GM21367 (cell line): ENCODE data around the gene ABLIM1.

ENCODE experiments used
- ATAC-seq: cut with Tn5 transposase; IDR thresholded peaks from one replicate; pipeline ENCODE4 v1.9.1; 2021; ENCODE audit not compliant: unreplicated experiment

The ABLIM1 gene

GRCh38 chr10:114680543-114681117 lies 22.6 kb upstream of the ABLIM1 start:
- no peak for ATAC-seq

DNA sequence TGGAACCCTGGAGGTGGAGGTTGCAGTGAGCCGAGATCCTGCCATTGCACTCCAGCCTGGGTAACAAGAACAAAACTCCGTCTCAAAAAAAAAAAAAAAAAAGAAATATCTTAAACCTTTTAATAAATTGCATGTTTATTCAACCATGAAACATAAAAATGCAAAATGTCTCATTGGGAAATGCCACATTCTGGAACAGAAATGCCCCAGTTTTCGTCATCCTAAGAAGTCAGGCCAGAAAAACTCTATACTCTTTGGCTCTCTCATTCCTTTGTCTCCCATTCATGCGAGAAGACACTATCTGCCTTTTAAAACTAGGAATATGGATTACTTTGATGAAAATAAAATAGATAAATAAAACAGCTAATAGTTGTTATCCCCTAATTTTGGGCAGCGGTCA lies 21.5 kb upstream of the ABLIM1 start:
- no peak for ATAC-seq

- no peak for ATAC-seq
Observed at GRCh38 chr10:114678820-114679219, 20.7 kb upstream of the ABLIM1 start.

DNA sequence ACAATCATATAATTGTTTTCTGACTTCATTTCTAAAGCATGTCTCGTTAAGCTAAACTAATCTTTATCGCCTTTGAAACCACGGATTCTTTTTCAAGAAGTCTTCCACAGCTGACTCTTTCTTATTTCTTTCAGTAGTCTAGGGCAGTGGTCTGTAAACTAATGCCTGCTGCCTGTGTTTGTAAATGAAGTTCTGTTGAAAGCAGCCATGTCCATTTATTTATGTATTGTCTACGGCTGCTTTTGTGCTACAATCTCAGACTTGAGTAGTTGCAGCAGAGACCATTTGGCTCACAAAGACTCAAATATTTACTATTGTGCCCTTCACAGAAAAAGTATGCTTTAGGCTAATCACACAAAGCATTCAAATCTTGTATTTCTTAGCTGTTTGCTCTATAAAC lies 20.3 kb upstream of the ABLIM1 start:
- ATAC-seq = no peak

GRCh38 chr10:114674346-114674745 lies 16.3 kb upstream of the ABLIM1 start:
- no peak for ATAC-seq

GRCh38 chr10:114669648-114670047 lies 11.6 kb upstream of the ABLIM1 start:
- no peak for ATAC-seq

- no peak for ATAC-seq
Observed at GRCh38 chr10:114668375-114669080, 10.5 kb upstream of the ABLIM1 start.

DNA sequence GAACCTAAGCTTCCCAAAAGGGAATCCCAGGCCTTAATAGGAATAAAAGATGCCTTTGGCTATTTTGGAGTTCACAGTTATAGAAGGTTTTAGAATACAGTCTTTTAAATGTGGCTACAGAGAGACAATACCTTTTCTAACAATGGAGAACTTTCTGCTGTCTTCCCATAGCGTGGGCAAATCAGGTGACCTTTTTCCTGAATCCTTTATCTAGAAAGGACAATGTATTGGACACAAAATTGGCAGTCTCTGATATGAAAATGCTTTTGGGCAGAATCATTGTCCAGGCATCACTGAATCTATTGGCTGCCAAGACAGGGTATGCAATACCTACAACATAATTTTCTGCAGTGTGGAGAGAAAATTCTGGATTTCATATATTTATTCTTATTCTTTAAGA lies 7.8 kb upstream of the ABLIM1 start:
- no peak for ATAC-seq

GRCh38 chr10:114665406-114665805 lies 7.3 kb upstream of the ABLIM1 start:
- ATAC-seq = no peak

GRCh38 chr10:114664127-114664526 lies 6.1 kb upstream of the ABLIM1 start:
- ATAC-seq = no peak

- ATAC-seq = no peak
Observed at GRCh38 chr10:114663626-114664025, 5.6 kb upstream of the ABLIM1 start.

DNA sequence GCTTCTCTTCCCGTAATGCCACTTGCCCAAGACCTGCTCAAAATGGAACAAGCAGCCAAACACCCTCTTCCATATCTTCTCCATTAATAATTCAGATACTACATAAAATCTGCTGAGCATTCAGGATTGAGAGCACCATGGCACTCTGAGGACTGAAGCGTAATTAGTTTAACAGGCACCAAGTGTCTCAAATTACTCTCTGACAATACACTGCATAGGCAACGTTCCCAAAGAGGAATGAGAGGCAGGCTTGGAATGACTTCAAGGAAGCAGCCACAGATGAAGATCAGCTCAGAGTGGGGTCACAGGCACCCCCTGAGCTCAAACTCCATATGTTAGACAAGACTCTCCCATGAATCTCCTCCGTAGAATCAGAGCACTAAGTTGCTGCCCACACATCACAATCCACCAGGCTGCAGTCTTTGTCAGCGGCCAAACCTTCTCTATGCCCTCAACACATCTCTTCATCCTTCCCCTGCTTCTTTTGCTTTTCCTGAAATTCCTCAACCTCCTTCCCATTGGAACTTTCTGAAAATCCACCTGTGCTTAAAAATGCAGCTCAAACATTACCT lies 4.7 kb upstream of the ABLIM1 start:
- no peak for ATAC-seq

GRCh38 chr10:114661212-114661880 lies 3.3 kb upstream of the ABLIM1 start:
- no peak for ATAC-seq

GRCh38 chr10:114655671-114656070 lies 2.4 kb downstream of the ABLIM1 start:
- no peak for ATAC-seq

- no peak for ATAC-seq
Observed at GRCh38 chr10:114654822-114655575, 3.1 kb downstream of the ABLIM1 start.

DNA sequence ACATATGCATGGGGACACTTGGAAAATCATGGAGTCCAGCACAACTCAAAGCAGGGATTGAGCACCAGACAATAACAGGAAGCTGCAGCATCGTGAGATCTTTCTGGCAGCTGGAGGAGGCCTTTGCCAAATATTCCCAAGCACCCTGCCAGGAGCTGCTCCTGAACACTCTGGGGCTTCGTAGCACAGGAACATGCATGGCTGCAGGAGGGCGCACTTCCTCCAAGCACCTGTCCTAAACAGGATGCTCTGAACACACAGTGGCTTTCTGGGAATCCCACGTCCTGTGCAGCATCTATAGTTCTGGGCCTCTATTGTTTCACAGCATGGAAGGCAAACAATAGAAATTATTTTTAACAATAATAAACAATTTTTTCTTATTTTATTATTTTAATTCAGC lies 4.1 kb downstream of the ABLIM1 start:
- ATAC-seq = no peak

DNA sequence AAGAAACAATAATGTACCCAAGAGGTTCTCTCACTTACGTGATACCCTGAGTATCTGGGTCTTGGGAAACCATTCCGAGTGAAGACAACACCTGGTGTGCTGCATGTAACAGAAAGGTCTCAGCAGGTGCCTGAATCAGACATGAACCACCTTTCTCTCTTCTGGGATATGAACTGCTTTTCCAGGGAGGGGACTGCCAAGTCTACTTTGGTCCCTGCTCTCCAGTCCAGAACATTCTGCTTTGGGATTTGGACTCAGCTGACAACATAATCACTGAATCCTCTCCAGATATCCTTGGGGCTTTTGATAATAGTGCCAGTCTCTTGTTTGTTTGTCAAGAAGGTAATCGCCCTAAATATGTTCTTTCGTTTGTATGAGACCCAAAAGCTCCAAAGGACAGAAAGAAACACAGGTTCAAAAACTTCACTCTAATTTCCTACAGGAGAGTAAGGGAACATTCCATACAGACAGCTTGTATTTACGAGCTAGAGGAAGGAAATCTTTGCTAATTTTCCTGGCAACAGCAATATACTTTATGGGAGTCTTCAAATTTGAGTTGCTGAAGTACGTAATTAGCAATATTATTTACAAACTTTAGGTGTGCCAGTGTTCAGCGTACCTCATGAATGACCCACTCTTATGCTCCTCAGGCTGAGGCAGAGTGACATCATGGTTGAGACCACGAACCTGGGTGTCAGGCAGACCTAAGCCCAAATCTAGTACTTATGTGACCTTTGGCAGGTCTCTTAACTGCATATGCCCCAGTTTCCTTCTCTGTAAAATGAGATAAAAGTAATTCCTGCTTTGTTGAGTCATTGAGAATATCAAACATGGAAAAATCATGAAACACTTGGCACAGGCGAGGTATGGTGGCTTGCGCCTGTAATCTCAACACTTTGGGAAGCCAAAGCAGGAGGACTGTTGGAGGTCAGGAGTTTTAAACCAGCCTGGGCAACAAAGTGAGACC lies 5.4 kb downstream of the ABLIM1 start:
- ATAC-seq = no peak

DNA sequence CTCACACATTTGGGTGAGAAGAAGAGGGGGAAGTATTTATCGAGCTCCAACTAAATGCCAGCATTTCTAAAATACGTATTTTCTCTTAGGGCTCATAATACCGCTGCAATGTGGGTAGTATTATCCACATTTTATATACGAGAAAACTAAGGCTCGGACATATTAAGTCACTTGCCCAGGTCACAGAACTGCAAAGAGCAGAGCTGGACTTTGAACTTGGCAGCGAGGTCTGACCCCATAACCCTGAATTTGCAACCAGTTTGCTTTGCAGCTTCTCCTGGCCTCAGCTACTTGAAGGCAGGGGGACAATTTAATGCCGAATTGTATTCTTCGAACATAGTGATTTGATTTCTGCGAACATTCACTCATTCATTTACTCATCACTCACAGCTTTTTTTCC lies 7.2 kb downstream of the ABLIM1 start:
- no peak for ATAC-seq

- no peak for ATAC-seq
Observed at GRCh38 chr10:114650266-114650665, 7.8 kb downstream of the ABLIM1 start.

GRCh38 chr10:114649217-114649903 lies 8.7 kb downstream of the ABLIM1 start:
- ATAC-seq = no peak
